ENCODE measurements around the gene TGM1.
A peak's percentile ranks its signal among the peaks of the same experiment; 100 is the strongest.
"Not testable (repeated sequence)": the region's sequence is repeated elsewhere in the genome, so short reads cannot be mapped to it uniquely, and the experiment has no call there.

TGM1 gene

GRCh38 chr14:24232121-24232644 lies 30.8 kb downstream of the TGM1 start, which contains the start of gene NEDD8:
NEDD8 (minus strand) TSS chr14:24232367; CDS start chr14:24232267, 100 bp downstream.
- DNase-seq = peak; percentile 89

- no peak for DNase-seq
Observed at GRCh38 chr14:24231263-24232120, 31.5 kb downstream of the TGM1 start.

GRCh38 chr14:24228902-24229301 lies 34.1 kb downstream of the TGM1 start:
- no peak for DNase-seq

- DNase-seq = no peak
Observed at GRCh38 chr14:24226473-24226872, 36.5 kb downstream of the TGM1 start.

GRCh38 chr14:24224618-24225071 lies 38.3 kb downstream of the TGM1 start:
- no peak for DNase-seq

GRCh38 chr14:24222987-24223386 lies 40.0 kb downstream of the TGM1 start:
- not testable (repeated sequence) for DNase-seq

- no peak for DNase-seq
Observed at GRCh38 chr14:24219521-24219920, 43.5 kb downstream of the TGM1 start.

GRCh38 chr14:24219080-24219479 lies 43.9 kb downstream of the TGM1 start:
- no peak for DNase-seq

GRCh38 chr14:24216876-24217275 lies 46.1 kb downstream of the TGM1 start:
- not testable (repeated sequence) for DNase-seq

- no peak for DNase-seq
Observed at GRCh38 chr14:24216345-24216699, 46.7 kb downstream of the TGM1 start.

- peak; percentile 90 for DNase-seq
Observed at GRCh38 chr14:24215495-24216344, 47.3 kb downstream of the TGM1 start, which contains the start of gene MDP1. MDP1 (minus strand) TSS chr14:24216066; CDS start chr14:24215955, 111 bp downstream.

GRCh38 chr14:24213866-24214662 lies 48.9 kb downstream of the TGM1 start:
- no peak for DNase-seq

GRCh38 chr14:24212924-24213865 lies 49.8 kb downstream of the TGM1 start, which contains the start of gene CHMP4A:
CHMP4A (minus strand) TSS chr14:24213488; CDS start chr14:24213439, 49 bp downstream.
- DNase-seq = peak; percentile 98

- DNase-seq = no peak
Observed at GRCh38 chr14:24211311-24211710, 51.7 kb downstream of the TGM1 start.

GRCh38 chr14:24207625-24208024 lies 55.4 kb downstream of the TGM1 start:
- DNase-seq = no peak

- DNase-seq = peak; percentile 15
Observed at GRCh38 chr14:24207104-24207551, 55.8 kb downstream of the TGM1 start.

- no peak for DNase-seq
Observed at GRCh38 chr14:24206260-24207103, 56.5 kb downstream of the TGM1 start.

- no peak for DNase-seq
Observed at GRCh38 chr14:24204163-24205146, 58.5 kb downstream of the TGM1 start.

Data from CD4-positive, alpha-beta T cell treated with Interleukin-4 for 4 hours (primary cell).